CD4-positive, alpha-beta T cell (primary cell): ENCODE measurements around the gene SLC26A2. TPM values are rescaled to one million over a fixed set of nuclear protein-coding genes. Genes with fewer than 3 reads are reported as not detected.

Experiments used
- ATAC-seq: fragments of 200-7000 bp; cut with Tn5 transposase; one replicate; pipeline ENCODE4 v1.10.0; 2022; ENCODE audit warnings: mild to moderate bottlenecking; ENCODE audit not compliant: poor library complexity
- CTCF ChIA-PET: fragments of 350-600 bp; sonication (Branson Sonifier 250); formaldehyde crosslinking; loops from one replicate; lab custom pipeline; 2021; ENCODE audit warnings: antibody characterized with exemption, inconsistent platforms; lab: Charles Lee
- POLR2A ChIA-PET: fragments of 350-600 bp; sonication (Branson Sonifier 250); formaldehyde crosslinking; loops from one replicate; lab custom pipeline; 2021; ENCODE audit warnings: antibody characterized with exemption, inconsistent platforms; lab: Charles Lee
- DNase-seq, 14 experiments: peaks; one replicate each; pipeline ENCODE4 v3.0.0-alpha.2; 2013 to 2020; ENCODE audit warnings: mixed read lengths in 2 of 14
- H3K27ac ChIP-seq, 2 donors: one replicate each; pipeline versions ENCODE4 v1.5.1 to v1.7.0; 2013; ENCODE audit warnings: low read length in 2 of 2, low read depth in 1 of 2, mild to moderate bottlenecking in 1 of 2
- H3K27me3 ChIP-seq, 2 experiments: 1 replicate in 1 of 2; 2 replicates in 1 of 2; pipeline versions ENCODE4 v1.6.1 to v1.7.0; 2013; ENCODE audit warnings: low read length in 2 of 2, control low read depth in 1 of 2, mild to moderate bottlenecking in 1 of 2, moderate library complexity in 1 of 2; ENCODE audit not compliant: insufficient read depth in 2 of 2, control insufficient read depth in 1 of 2
- H3K36me3 ChIP-seq: one replicate; pipeline ENCODE4 v1.6.1; 2013; ENCODE audit warnings: low read length, control low read depth; ENCODE audit not compliant: insufficient read depth
- H3K4me1 ChIP-seq: one replicate; pipeline ENCODE4 v1.6.1; 2013; ENCODE audit warnings: low read length, control low read depth; ENCODE audit not compliant: insufficient read depth
- H3K4me3 ChIP-seq: one replicate; pipeline ENCODE4 v1.5.1; 2013; ENCODE audit warnings: mild to moderate bottlenecking, low read length, moderate library complexity
- H3K9me3 ChIP-seq, 2 experiments: 1 replicate in 1 of 2; 2 replicates in 1 of 2; pipeline versions ENCODE4 v1.6.1 to v1.7.0; 2013; ENCODE audit warnings: low read length in 2 of 2, mild to moderate bottlenecking in 2 of 2, control low read depth in 1 of 2, moderate library complexity in 1 of 2; ENCODE audit not compliant: control insufficient read depth in 1 of 2, insufficient read depth in 1 of 2
- H3K27ac Mint-ChIP-seq: one replicate; pipeline ENCODE4 v1.8.0; 2020; ENCODE audit warnings: mixed read lengths
- H3K27me3 Mint-ChIP-seq: one replicate; pipeline ENCODE4 v1.8.0; 2021; ENCODE audit warnings: mixed read lengths
- H3K36me3 Mint-ChIP-seq: one replicate; pipeline ENCODE4 v1.8.0; 2021; ENCODE audit warnings: low read depth, mixed read lengths
- H3K4me1 Mint-ChIP-seq: one replicate; pipeline ENCODE4 v1.8.0; 2021; ENCODE audit warnings: low read depth, mixed read lengths
- H3K4me3 Mint-ChIP-seq: one replicate; pipeline ENCODE4 v1.8.0; 2020; ENCODE audit warnings: mild to moderate bottlenecking, mixed read lengths
- H3K9me3 Mint-ChIP-seq: one replicate; pipeline ENCODE4 v1.8.0; 2020; ENCODE audit warnings: mixed read lengths
- intact Hi-C, 2 experiments: fragments of 100-400 bp; cut with DNase I in 1 of 2; cut with micrococcal nuclease in 1 of 2; formaldehyde crosslinking; loops; one replicate each; pipeline versions ENCODE4 v1.15.1 to v1.9.0; 2023 to 2025; cut with DNase I, micrococcal nuclease
- polyA plus RNA-seq, 2 donors: library from polyadenylated mRNA; unstranded; fragments of 120-200 nt; gene quantifications; one replicate each; pipeline ENCODE4 v1.2.1, GENCODE V29; 2013
- total RNA-seq, 174 experiments: library from RNA in 2 of 174; stranded (reverse) in 2 of 174; gene quantifications; one replicate each; pipeline ENCODE4 v1.2.3 and lab custom pipeline; 2021 to 2026
- TF ChIP-seq, protein P1 (sequence below): fragments of 200-600 bp; IDR thresholded peaks from one replicate; pipeline ENCODE4 v1.8.0; 2022; ENCODE audit warnings: antibody characterized with exemption, mild to moderate bottlenecking

Gene SLC26A2
- total RNA-seq (1 to 10 TPM; 2.8 to 4.2 TPM), total RNA-seq (lab: John Stamatoyannopoulos, UW) (14.3 to 99.1 (median 52.1) reads per million in 172 experiments)
- 7.4 TPM for polyA plus RNA-seq (2013, experiment 1 of 2)
- 6.4 TPM for polyA plus RNA-seq (2013, experiment 2 of 2)

DNA sequence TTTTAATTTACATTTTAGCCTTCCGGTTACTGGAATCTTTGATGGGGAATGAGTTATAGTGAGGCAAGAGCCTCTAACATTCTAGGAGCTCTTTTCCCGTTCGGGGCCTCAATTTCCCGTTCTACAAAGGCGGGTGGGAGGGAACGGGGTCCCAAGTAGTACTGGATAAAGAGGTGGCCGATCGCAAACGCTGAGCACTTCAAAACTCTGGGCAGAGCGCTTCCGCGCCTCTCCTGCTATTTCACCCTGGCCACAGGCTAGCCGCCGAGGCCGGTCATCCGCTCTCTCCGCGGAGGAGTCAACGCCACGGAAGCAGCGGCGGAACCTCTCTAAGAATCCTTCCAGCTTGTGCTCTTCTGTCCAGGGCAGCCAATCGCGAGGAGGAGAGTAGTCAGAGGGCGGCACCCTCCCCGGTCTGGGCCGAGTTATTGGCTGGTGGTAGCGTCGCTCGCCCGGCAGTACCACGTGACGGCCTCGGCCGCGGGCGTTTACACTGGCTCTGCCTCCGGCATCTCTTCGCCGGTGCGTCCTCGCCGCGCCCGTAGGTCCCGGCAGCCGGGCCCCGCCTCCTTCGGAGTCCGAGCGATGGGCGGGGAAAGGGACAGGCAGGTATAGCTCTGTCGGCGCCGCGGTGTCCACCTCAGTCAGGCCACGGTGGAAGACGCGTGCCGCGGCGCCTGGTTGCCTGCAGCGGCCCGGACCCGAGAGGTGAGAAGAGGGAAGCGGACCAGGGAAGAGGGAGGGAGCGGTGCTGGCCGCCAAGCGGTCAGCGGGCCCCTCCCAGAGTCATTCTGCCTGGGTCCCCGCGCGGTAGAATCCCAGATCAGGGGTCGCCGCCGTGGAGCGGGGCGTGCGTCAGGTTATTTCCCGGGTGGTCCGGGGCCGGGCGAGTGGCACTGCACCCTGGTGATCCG lies at the start of gene SLC26A2:
TSS of gene SLC26A2 (plus strand) at position 487 of the 914 bp plus-strand sequence. CDS start 16,895 bp downstream, outside the sequence.
- Mint-ChIP-seq H3K9me3 (no peaks in the 10 kb centered on the region), H3K36me3 (peaks cover 15% of the 10 kb centered on the region), H3K27ac (peak within 1 kb of the TSS; percentile 93), H3K4me3 (peak within 1 kb of the TSS; percentile 93), H3K4me1 (peaks cover 32% of the 10 kb centered on the region), H3K27me3 (no peaks in the 10 kb centered on the region)
- ATAC-seq = peak; percentile 97
- Histone ChIP-seq H3K36me3 (no peaks in the 10 kb centered on the region), H3K4me3 (peak within 1 kb of the TSS; percentile 98), H3K27ac (peak within 1 kb of the TSS; percentile 67 to 87), H3K9me3 (no peaks in the 10 kb centered on the region), H3K27me3 (no peaks in the 10 kb centered on the region), H3K4me1 (peaks cover 28% of the 10 kb centered on the region)
- CTCF ChIA-PET = interaction anchor here (0.7 to 2.8 kb wide), 6 partner anchors 10 to 126 kb away, joined by 3 to 15 read pairs (median 4); partner anchors contain the start of genes HMGXB3 and TIGD6
- DNase-seq = peak; percentile 85 to 97 (median 90)
- POLR2A ChIA-PET = interaction anchor here (0.7 to 2.6 kb wide), 10 partner anchors 12 to 1811 kb away, joined by 3 to 22 read pairs (median 4); partner anchors contain the start of genes CSNK1A1, G3BP1, HMGXB3 and PCYOX1L
- intact Hi-C loops = loop anchor here (1.0 to 5.0 kb wide), 3 partner anchors 40 to 228 kb away; partner anchors contain the start of genes HMGXB3 (in 2 of the 2), TIGD6 (in 2 of the 2) and PPARGC1B (in 1 of the 2)
- TF ChIP-seq, protein P1, sequence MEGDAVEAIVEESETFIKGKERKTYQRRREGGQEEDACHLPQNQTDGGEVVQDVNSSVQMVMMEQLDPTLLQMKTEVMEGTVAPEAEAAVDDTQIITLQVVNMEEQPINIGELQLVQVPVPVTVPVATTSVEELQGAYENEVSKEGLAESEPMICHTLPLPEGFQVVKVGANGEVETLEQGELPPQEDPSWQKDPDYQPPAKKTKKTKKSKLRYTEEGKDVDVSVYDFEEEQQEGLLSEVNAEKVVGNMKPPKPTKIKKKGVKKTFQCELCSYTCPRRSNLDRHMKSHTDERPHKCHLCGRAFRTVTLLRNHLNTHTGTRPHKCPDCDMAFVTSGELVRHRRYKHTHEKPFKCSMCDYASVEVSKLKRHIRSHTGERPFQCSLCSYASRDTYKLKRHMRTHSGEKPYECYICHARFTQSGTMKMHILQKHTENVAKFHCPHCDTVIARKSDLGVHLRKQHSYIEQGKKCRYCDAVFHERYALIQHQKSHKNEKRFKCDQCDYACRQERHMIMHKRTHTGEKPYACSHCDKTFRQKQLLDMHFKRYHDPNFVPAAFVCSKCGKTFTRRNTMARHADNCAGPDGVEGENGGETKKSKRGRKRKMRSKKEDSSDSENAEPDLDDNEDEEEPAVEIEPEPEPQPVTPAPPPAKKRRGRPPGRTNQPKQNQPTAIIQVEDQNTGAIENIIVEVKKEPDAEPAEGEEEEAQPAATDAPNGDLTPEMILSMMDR = no peak

DNA sequence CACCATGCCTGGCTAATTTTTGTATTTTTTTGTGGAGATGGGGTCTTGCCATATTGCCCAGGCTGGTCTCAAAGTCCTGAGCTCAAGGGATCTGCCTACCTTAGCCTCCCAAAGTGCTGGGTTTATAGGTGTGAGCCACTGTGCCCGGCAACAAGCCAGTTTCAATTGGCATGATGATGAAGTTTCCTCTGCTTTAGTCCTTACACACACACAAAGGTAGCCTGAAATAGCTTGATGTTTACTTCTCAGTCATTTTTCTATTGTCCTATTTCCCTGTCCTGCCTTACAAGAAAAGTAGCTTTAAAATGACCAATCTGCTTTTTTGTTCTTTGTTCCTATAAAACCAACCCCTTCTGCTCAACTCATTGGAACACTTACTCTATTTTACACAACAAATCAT lies 49.5 kb upstream of the SLC26A2 start:
- Mint-ChIP-seq H3K9me3 (no peaks in the 10 kb centered on the region), H3K4me1 (no peaks in the 10 kb centered on the region), H3K4me3 (no peak overlapping the region), H3K27ac (no peak overlapping the region), H3K27me3 (peaks cover 27% of the 10 kb centered on the region), H3K36me3 (no peaks in the 10 kb centered on the region)
- TF ChIP-seq, protein P1 = no peak
- Histone ChIP-seq H3K4me1 (no peaks in the 10 kb centered on the region), H3K36me3 (no peaks in the 10 kb centered on the region), H3K4me3 (no peak overlapping the region), H3K9me3 (no peaks in the 10 kb centered on the region), H3K27me3 (peaks cover 0 to 11% of the 10 kb centered on the region in 2 experiments), H3K27ac (no peak overlapping the region)
- POLR2A ChIA-PET = no interaction called here
- no peak for ATAC-seq
- DNase-seq = no peak
- intact Hi-C loops = no loop called here
- CTCF ChIA-PET = interaction anchor here (1.1 kb wide), 1 partner anchor 17 kb away, joined by 3 read pairs; no protein-coding TSS in a partner anchor

DNA sequence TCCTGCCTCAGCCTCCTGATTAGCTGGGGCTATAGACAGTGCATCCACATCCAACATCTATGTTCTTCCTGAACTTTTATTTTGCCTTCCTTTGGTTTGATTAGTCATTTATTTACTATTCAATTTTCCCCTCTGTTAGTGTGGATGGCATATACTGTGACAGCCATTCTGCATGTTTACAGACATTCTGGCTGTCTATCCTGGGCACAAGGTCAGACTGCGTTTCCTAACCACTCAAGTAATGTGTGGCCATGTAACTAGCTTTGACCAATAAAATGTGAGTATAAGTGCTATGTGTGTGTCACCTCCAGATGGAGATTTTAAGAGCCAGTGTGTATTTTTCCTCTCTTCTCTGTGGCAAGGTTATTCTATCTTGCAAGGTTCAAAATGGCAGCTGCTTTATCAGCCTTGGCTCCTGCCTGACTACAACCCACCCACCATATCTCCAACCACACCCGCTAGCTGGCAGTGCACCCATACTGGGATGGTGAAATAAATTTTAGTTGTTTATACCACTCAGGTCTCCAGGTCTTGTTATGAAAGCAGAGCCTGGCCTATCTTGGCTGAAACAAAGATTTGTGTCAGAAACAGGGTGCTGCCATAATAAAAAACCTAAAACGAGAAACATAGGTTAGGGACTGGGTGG lies 48.2 kb upstream of the SLC26A2 start:
- no peaks in the 10 kb centered on the region for H3K9me3 ChIP-seq
- no peaks in the 10 kb centered on the region for H3K9me3 Mint-ChIP-seq
- no peaks in the 10 kb centered on the region for H3K4me1 ChIP-seq
- ATAC-seq (no peak), DNase-seq (no peak)
- H3K27me3 Mint-ChIP-seq = peaks cover 30% of the 10 kb centered on the region
- H3K4me3 ChIP-seq = no peak overlapping the region
- H3K27ac Mint-ChIP-seq = no peak overlapping the region
- ChIA-PET POLR2A (no interaction called here), CTCF (no interaction called here)
- no peak overlapping the region for H3K27ac ChIP-seq
- H3K27me3 ChIP-seq = peaks cover 0 to 11% of the 10 kb centered on the region in 2 experiments
- intact Hi-C loops = no loop called here
- no peaks in the 10 kb centered on the region for H3K36me3 ChIP-seq
- TF ChIP-seq, protein P1 = no peak
- no peaks in the 10 kb centered on the region for H3K4me1 Mint-ChIP-seq
- no peaks in the 10 kb centered on the region for H3K36me3 Mint-ChIP-seq
- no peak overlapping the region for H3K4me3 Mint-ChIP-seq
